IPS DF 19.7 (cell line): ENCODE data around the gene GABRD.

Experiments
- DNase-seq: peaks from one replicate; pipeline ENCODE4 v3.0.0-alpha.2; 2013; ENCODE audit warnings: low read depth, low spot score

The GABRD gene

GRCh38 chr1:2038229-2038628 is 19.1 kb downstream of the GABRD start:
- DNase-seq = no peak

- DNase-seq = no peak
Observed at GRCh38 chr1:2039251-2039650, 20.1 kb downstream of the GABRD start.

- DNase-seq = no peak
Observed at GRCh38 chr1:2041305-2041704, 22.2 kb downstream of the GABRD start.

GRCh38 chr1:2041887-2042286 is 22.7 kb downstream of the GABRD start:
- no peak for DNase-seq

- no peak for DNase-seq
Observed at GRCh38 chr1:2042830-2043773, 24.0 kb downstream of the GABRD start.

GRCh38 chr1:2043886-2044285 is 24.7 kb downstream of the GABRD start:
- no peak for DNase-seq

- no peak for DNase-seq
Observed at GRCh38 chr1:2044510-2045319, 25.6 kb downstream of the GABRD start.

- no peak for DNase-seq
Observed at GRCh38 chr1:2045468-2046173, 26.5 kb downstream of the GABRD start.

- DNase-seq = peak; percentile 42
Observed at GRCh38 chr1:2046174-2046917, 27.2 kb downstream of the GABRD start.

- no peak for DNase-seq
Observed at GRCh38 chr1:2046953-2047748, 28.0 kb downstream of the GABRD start.

- no peak for DNase-seq
Observed at GRCh38 chr1:2047749-2048729, 28.9 kb downstream of the GABRD start.

GRCh38 chr1:2049225-2049717 is 30.1 kb downstream of the GABRD start:
- DNase-seq = peak; percentile 78

- peak; percentile 54 for DNase-seq
Observed at GRCh38 chr1:2049718-2050431, 30.7 kb downstream of the GABRD start, which contains the start of gene PRKCZ. PRKCZ (plus strand) TSS chr1:2050411; CDS start chr1:2050631, 220 bp downstream.

GRCh38 chr1:2050461-2050792 is 31.3 kb downstream of the GABRD start:
- no peak for DNase-seq

GRCh38 chr1:2050793-2051682 is 31.9 kb downstream of the GABRD start:
- DNase-seq = no peak

- DNase-seq = no peak
Observed at GRCh38 chr1:2052054-2052679, 33.0 kb downstream of the GABRD start.

GRCh38 chr1:2052756-2053155 is 33.6 kb downstream of the GABRD start:
- no peak for DNase-seq
